Calu3 (cell line): Measurements from ENCODE around the gene CRLF3. TPM values are rescaled to one million over a fixed set of nuclear protein-coding genes. Genes with fewer than 3 reads are reported as not detected.
A peak's percentile ranks its signal among the peaks of the same experiment; 100 is the strongest.

Experiments used
- BruUV-seq: library from RNA; stranded (reverse); fragments of 400-500 nt; replicated peaks from 2 replicates; lab custom pipeline; 2021; lab: Mats Ljungman, UMichigan
- CTCF ChIA-PET: fragments of 300-600 bp; sonication (Branson Sonifier 250); formaldehyde crosslinking; loops from one replicate; lab custom pipeline; 2022; ENCODE audit warnings: antibody characterized with exemption; lab: Charles Lee
- DNase-seq: peaks from one replicate; pipeline ENCODE4 v3.0.0; 2022
- H3K27ac Mint-ChIP-seq: one replicate; pipeline ENCODE4 v1.8.0; 2022; ENCODE audit warnings: mixed read lengths; ENCODE audit not compliant: unreplicated experiment
- H3K27me3 Mint-ChIP-seq: one replicate; pipeline ENCODE4 v1.8.0; 2022; ENCODE audit warnings: mixed read lengths; ENCODE audit not compliant: unreplicated experiment
- H3K36me3 Mint-ChIP-seq: one replicate; pipeline ENCODE4 v1.8.0; 2022; ENCODE audit warnings: mild to moderate bottlenecking, moderate library complexity, mixed read lengths; ENCODE audit not compliant: insufficient read depth, unreplicated experiment
- H3K4me1 Mint-ChIP-seq: one replicate; pipeline ENCODE4 v1.8.0; 2022; ENCODE audit warnings: mild to moderate bottlenecking, low read depth, mixed read lengths; ENCODE audit not compliant: unreplicated experiment
- H3K4me3 Mint-ChIP-seq: one replicate; pipeline ENCODE4 v1.8.0; 2022; ENCODE audit warnings: mild to moderate bottlenecking, low read depth, moderate library complexity, mixed read lengths; ENCODE audit not compliant: unreplicated experiment
- H3K9me3 Mint-ChIP-seq: one replicate; pipeline ENCODE4 v1.8.0; 2022; ENCODE audit warnings: low read depth, mixed read lengths; ENCODE audit not compliant: unreplicated experiment
- intact Hi-C: fragments of 100-400 bp; cut with micrococcal nuclease; formaldehyde crosslinking; loops from one replicate; pipeline ENCODE4 v1.10.0; 2022; ENCODE audit not compliant: unreplicated experiment
- total RNA-seq: library from RNA; stranded (reverse); gene quantifications from 2 replicates; pipeline ENCODE4 v1.2.3, GENCODE V29; 2022
- TF ChIP-seq, protein P1 (sequence below): fragments of 200-600 bp; IDR thresholded peaks from one replicate; pipeline ENCODE4 v1.8.0; 2022; ENCODE audit warnings: antibody characterized with exemption; ENCODE audit not compliant: unreplicated experiment

CRLF3 gene
- total RNA-seq, 1 experiment from 2014 or later: 11.5 TPM

DNA sequence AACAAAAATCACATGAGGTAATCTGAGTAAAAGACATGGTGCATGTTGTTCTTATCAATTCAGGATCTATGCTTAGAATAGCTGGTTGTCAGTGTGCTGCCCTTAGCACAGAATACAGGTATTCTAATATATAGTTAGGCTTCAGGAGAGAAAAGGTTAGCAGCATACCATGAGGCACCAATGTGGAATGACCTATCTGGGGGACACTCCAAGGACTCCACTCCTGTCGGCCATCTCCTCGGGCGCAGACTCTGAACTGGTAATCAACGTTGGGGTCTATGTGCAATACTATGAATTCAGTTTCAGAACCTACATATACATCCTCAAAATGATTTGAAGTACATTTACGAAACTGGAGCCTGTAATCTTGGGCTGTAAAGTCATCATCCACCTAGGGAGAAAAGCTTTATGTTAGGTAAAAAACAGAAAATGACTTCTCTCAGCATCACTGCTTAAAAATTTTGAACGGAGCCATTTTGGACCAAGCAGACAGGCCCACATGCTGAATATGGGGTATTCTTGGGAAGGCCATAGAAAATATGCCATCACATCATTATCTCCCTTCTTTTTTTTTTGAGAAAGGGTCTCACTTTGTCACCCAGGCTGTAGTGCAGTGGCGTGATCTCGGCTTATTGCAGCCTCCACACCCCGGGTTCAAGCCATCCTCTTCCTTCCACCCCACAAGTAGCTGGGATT, 31.1 kb downstream of the CRLF3 start:
- CTCF ChIA-PET: no interaction called here
- peaks cover 76% of the 10 kb centered on the region for H3K36me3 Mint-ChIP-seq
- TSS peak; percentile 6 for BruUV-seq
- no peak overlapping the region for H3K4me3 Mint-ChIP-seq
- TF ChIP-seq, protein P1, sequence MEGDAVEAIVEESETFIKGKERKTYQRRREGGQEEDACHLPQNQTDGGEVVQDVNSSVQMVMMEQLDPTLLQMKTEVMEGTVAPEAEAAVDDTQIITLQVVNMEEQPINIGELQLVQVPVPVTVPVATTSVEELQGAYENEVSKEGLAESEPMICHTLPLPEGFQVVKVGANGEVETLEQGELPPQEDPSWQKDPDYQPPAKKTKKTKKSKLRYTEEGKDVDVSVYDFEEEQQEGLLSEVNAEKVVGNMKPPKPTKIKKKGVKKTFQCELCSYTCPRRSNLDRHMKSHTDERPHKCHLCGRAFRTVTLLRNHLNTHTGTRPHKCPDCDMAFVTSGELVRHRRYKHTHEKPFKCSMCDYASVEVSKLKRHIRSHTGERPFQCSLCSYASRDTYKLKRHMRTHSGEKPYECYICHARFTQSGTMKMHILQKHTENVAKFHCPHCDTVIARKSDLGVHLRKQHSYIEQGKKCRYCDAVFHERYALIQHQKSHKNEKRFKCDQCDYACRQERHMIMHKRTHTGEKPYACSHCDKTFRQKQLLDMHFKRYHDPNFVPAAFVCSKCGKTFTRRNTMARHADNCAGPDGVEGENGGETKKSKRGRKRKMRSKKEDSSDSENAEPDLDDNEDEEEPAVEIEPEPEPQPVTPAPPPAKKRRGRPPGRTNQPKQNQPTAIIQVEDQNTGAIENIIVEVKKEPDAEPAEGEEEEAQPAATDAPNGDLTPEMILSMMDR: no peak
- H3K27me3 Mint-ChIP-seq: no peaks in the 10 kb centered on the region
- no peak for DNase-seq
- no peak overlapping the region for H3K27ac Mint-ChIP-seq
- no peaks in the 10 kb centered on the region for H3K9me3 Mint-ChIP-seq
- intact Hi-C loops: no loop called here
- H3K4me1 Mint-ChIP-seq: no peaks in the 10 kb centered on the region

DNA sequence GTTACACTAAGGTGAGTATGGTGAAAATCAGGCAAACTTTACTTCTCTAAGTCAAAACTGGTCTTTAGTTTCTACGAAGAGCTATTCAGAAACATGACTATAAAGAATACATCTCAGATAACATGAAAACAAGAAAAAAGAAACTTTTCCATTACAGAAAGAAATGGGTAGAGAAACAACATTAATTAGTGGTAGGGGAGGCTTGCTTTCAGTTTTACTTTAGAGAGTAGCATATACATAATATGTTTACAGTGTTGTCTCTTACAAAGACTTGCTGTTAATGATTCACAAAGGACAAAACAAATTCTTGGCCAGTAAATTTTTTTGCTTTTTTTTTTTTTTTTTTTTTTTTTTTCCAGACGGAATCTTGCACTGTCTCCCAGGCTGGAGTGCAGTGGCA, 34.2 kb downstream of the CRLF3 start:
- DNase-seq: no peak
- no peaks in the 10 kb centered on the region for H3K27me3 Mint-ChIP-seq
- H3K4me3 Mint-ChIP-seq: no peak overlapping the region
- H3K27ac Mint-ChIP-seq: no peak overlapping the region
- intact Hi-C loops: no loop called here
- CTCF ChIA-PET: interaction anchor here (0.7 kb wide), 1 partner anchor 342 kb away, joined by 3 read pairs; no protein-coding TSS in a partner anchor
- no peaks in the 10 kb centered on the region for H3K9me3 Mint-ChIP-seq
- TF ChIP-seq, protein P1: no peak
- peaks cover 73% of the 10 kb centered on the region for H3K36me3 Mint-ChIP-seq
- BruUV-seq: no TSS peak
- H3K4me1 Mint-ChIP-seq: no peaks in the 10 kb centered on the region

DNA sequence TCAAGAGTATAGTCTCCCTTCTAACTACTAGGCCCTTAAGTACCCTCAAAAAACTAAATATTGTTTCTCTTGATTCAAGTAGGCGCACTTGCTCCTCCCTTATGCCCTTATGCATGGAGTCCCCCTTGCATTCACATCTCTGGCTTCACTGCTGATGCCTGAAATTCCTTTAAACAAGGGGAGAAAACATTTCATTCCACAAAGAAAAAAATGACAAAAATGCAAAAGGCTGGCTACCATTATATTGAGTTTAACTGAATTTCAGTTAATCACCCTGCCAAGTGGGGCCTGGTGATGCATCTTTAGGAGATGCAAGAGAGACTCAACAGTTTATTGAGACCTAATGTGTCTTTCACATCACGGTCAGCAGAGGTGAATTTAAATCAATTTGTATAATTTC, 35.6 kb downstream of the CRLF3 start:
- Mint-ChIP-seq H3K27me3 (no peaks in the 10 kb centered on the region), H3K9me3 (no peaks in the 10 kb centered on the region), H3K36me3 (peaks cover 76% of the 10 kb centered on the region), H3K27ac (no peak overlapping the region), H3K4me1 (no peaks in the 10 kb centered on the region), H3K4me3 (no peak overlapping the region)
- intact Hi-C loops: no loop called here
- BruUV-seq: no TSS peak
- TF ChIP-seq, protein P1: no peak
- CTCF ChIA-PET: no interaction called here
- no peak for DNase-seq

DNA sequence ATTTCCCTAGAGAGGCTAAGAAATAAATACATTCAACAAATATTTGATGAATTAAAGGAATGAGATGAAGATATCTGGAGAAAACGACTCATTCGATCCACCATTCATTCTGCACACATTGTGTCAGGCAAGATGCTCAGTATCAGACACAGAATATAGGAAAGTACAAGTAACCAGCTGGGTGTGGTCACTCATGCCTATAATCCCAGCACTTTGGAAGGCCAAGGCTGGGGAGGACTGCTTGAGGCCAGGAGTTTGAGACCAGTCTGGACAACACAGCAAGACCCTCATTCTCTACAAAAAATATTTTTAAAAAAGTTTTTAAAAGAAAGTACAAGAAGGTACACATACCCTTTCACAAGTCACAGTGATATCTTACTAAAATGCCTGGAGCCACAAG, 42.3 kb downstream of the CRLF3 start:
- TF ChIP-seq, protein P1: no peak
- DNase-seq: no peak
- H3K4me3 Mint-ChIP-seq: no peak overlapping the region
- intact Hi-C loops: no loop called here
- H3K4me1 Mint-ChIP-seq: no peaks in the 10 kb centered on the region
- CTCF ChIA-PET: no interaction called here
- no peaks in the 10 kb centered on the region for H3K27me3 Mint-ChIP-seq
- BruUV-seq: no TSS peak
- H3K9me3 Mint-ChIP-seq: no peaks in the 10 kb centered on the region
- H3K36me3 Mint-ChIP-seq: peaks cover 62% of the 10 kb centered on the region
- no peak overlapping the region for H3K27ac Mint-ChIP-seq
